Tracheal epithelial cell (primary cell): ENCODE data around the gene OR51F2. TPM values are rescaled to one million over a fixed set of nuclear protein-coding genes. Genes with fewer than 3 reads are reported as not detected.

Source experiments
- total RNA-seq: library from RNA; depleted of rRNA; stranded (reverse); fragments of >200 nt; gene quantifications from 2 replicates; pipeline ENCODE4 v1.2.1, GENCODE V29; 2014

The OR51F2 gene, protein sequence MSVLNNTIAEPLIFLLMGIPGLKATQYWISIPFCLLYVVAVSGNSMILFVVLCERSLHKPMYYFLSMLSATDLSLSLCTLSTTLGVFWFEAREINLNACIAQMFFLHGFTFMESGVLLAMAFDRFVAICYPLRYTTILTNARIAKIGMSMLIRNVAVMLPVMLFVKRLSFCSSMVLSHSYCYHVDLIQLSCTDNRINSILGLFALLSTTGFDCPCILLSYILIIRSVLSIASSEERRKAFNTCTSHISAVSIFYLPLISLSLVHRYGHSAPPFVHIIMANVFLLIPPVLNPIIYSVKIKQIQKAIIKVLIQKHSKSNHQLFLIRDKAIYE
- not detected in 2 replicates for total RNA-seq

DNA sequence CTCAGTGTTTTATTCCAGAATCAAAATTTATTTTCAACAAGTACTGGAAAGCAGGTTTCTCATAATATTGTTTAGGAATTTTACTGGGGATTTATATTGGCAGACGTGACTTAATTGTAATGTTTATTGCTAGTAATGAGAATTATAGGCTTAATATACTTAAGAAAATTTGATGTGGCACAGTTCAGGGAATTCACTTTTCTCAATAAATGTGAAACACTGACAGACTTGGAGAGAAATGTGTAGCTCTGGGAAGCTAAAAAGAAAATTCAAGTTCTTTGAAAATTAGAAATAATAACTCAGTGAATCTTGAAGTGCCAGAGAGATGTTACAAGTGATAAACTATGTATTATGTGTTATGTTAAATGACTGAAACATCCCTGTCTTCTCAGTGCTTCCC, at the start of gene OR51F2:
Gene OR51F2, plus strand, starts transcription at position 301 of the 400 bp plus-strand sequence. CDS start 101 bp downstream, outside the sequence.

DNA sequence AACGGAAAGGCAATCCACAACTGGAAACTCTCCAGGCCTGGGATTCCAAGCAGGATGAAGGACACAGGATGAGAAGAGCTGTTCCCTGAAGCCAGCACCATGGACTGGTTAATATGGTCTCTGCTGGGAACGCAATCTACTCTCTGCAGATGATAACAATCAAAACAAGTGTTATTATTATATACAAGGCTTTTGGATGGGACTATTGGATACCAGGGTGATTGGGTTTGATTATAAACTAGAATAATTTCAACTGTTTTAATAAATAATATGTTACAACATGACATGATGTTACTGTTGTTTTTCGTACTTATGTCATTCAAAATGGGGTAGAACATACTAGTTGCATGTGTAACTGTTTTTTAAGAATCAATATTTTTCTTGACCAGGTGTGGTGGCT, 16.8 kb upstream of the OR51F2 start, which contains the start of gene OR52R1:
Gene OR52R1, minus strand, starts transcription at position 101 of the 400 bp plus-strand sequence. Its CDS starts 0 bp downstream, at position 101.

DNA sequence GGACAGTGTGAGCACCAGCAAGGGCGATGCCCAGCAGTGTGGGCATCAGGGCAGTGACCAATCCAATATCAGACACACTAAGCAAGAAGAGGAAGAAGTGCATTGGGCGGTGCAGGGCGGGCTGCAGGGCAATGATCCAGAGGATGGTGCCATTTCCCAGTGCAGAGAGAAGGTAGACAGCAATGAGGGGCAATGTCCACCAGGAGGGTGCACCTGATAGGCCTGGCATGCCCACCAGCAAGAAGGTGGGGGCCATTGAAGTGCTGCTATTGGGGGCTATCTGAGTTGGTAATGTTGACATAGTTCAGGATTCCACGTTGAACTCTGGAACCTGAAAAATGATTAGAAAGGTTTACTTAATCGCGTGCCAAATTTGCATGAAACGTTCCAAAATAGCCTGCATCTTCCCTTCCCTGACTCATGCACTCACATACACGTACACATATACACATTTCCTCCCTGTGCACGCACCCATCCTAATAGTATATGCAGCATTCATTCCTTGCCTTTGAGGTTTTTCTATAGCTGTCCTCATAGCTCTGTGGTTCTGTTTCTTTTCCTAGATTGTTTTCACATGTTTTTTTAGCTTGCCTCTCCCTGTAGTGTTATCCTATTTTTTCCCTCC, 27.9 kb downstream of the OR51F2 start, which contains the start of gene OR51S1:
Gene OR51S1, minus strand, starts transcription at position 301 of the 625 bp plus-strand sequence. Its CDS starts 0 bp downstream, at position 301.

Other genes starting within 250 kb of the OR51F2 start
- gene OR52I2, start 239.6 kb upstream of the OR51F2 start, total RNA-seq: under 0.01 TPM in 1 of 2 replicates, not detected in the other
- gene OR52I1, start 227.3 kb upstream of the OR51F2 start, total RNA-seq: not detected in 2 replicates
- 5.8 and 7.2 TPM in 2 replicates for gene TRIM68, start 213.1 kb upstream of the OR51F2 start, total RNA-seq
- gene OR51D1, start 183.8 kb upstream of the OR51F2 start, total RNA-seq: not detected in 2 replicates
- not detected in 2 replicates for gene OR51E1, start 177.3 kb upstream of the OR51F2 start, total RNA-seq
- under 0.01 TPM in 1 of 2 replicates, not detected in the other for gene OR51E2, start 123.5 kb upstream of the OR51F2 start, total RNA-seq
- not detected in 2 replicates for gene MMP26, start 116.5 kb upstream of the OR51F2 start, total RNA-seq
- not detected in 2 replicates for gene OR51F1, start 51.4 kb upstream of the OR51F2 start, total RNA-seq
- gene OR52R1, start 16.9 kb upstream of the OR51F2 start, total RNA-seq: not detected in 2 replicates
- gene OR51S1, start 27.9 kb downstream of the OR51F2 start, total RNA-seq: not detected in 2 replicates
- not detected in 2 replicates for gene OR51T1, start 60.6 kb downstream of the OR51F2 start, total RNA-seq
- gene OR51A7, start 82.5 kb downstream of the OR51F2 start, total RNA-seq: not detected in 2 replicates
- gene OR51G2, start 98.0 kb downstream of the OR51F2 start, total RNA-seq: not detected in 2 replicates
- gene OR51G1, start 103.0 kb downstream of the OR51F2 start, total RNA-seq: not detected in 2 replicates
- not detected in 2 replicates for gene OR51A4, start 126.3 kb downstream of the OR51F2 start, total RNA-seq
- not detected in 2 replicates for gene OR51A2, start 134.4 kb downstream of the OR51F2 start, total RNA-seq
- not detected in 2 replicates for gene OR51L1, start 173.5 kb downstream of the OR51F2 start, total RNA-seq
- not detected in 2 replicates for gene OR52J3, start 225.2 kb downstream of the OR51F2 start, total RNA-seq
- not detected in 2 replicates for gene OR52E2, start 238.3 kb downstream of the OR51F2 start, total RNA-seq
- not detected in 2 replicates for gene OR52E1, start 248.3 kb downstream of the OR51F2 start, total RNA-seq